NB4 (cell line): ENCODE measurements around the gene ETFRF1.

Experiments used
- CTCF ChIP-seq: IDR thresholded peaks from one replicate; pipeline ENCODE4 v1.5.1; 2012; ENCODE audit warnings: low read depth, low read length
- POLR2A ChIP-seq: IDR thresholded peaks from 2 replicates; pipeline ENCODE4 v1.6.1; 2011; ENCODE audit warnings: mild to moderate bottlenecking; ENCODE audit not compliant: insufficient read length; ENCODE audit errors: extremely low read depth

- TF ChIP-seq CTCF (no peak), POLR2A (peak; percentile 97)
Observed at GRCh38 chr12:25195056-25195971, at the start of gene ETFRF1, which contains the start of gene DNAI7.
